HEK293 (cell line): ENCODE data around the gene FLT3LG.

Source experiments
- CTCF ChIA-PET: fragments of 350-600 bp; formaldehyde crosslinking; extraction: SDS; loops from one replicate; lab custom pipeline; 2021; ENCODE audit warnings: antibody characterized with exemption; lab: Yijun Ruan, JAX
- POLR2A ChIA-PET: fragments of 300-600 bp; formaldehyde crosslinking; extraction: SDS; loops from one replicate; lab custom pipeline; 2020; ENCODE audit warnings: antibody characterized with exemption, inconsistent platforms; lab: Yijun Ruan, JAX
- H3K27ac ChIP-seq: fragments of 200-500 bp; sonication (Bioruptor generic); 2 replicates; pipeline ENCODE4 v1.5.1; 2014; ENCODE audit warnings: low read depth, low read length, control low read depth, inconsistent platforms; ENCODE audit errors: extremely low read depth
- H3K36me3 ChIP-seq, 2 experiments: fragments of 200-500 bp in 1 of 2; sonication (Bioruptor generic) in 1 of 2; 1 replicate in 1 of 2; 2 replicates in 1 of 2; pipeline ENCODE4 v1.5.1; 2014 to 2017; ENCODE audit warnings: inconsistent platforms in 2 of 2, low read length in 2 of 2; ENCODE audit not compliant: control insufficient read depth in 2 of 2, insufficient read depth in 1 of 2
- H3K4me1 ChIP-seq: fragments of 200-500 bp; sonication (Bioruptor generic); 2 replicates; pipeline ENCODE4 v1.5.1; 2014; ENCODE audit warnings: mild to moderate bottlenecking, low read length, inconsistent platforms; ENCODE audit not compliant: control insufficient read depth, insufficient read depth
- H3K4me3 ChIP-seq: 2 replicates; pipeline ENCODE4 v1.5.1; 2011; ENCODE audit warnings: low read depth, mild to moderate bottlenecking, control low read depth, low read length, moderate library complexity
- H3K9me3 ChIP-seq: fragments of 200-500 bp; sonication (Bioruptor generic); 2 replicates; pipeline ENCODE4 v1.5.1; 2014; ENCODE audit warnings: low read depth, low read length, inconsistent platforms; ENCODE audit not compliant: control insufficient read depth, insufficient read depth
- FEZF1 ChIP-seq: fragments of 450-650 bp; formaldehyde crosslinking; IDR thresholded peaks from 2 replicates; pipeline ENCODE4 v1.5.1; 2016; ENCODE audit warnings: missing biosample characterization, missing genetic modification characterization
- GLI2 ChIP-seq: fragments of 450-650 bp; formaldehyde crosslinking; IDR thresholded peaks from 2 replicates; pipeline ENCODE4; 2017; ENCODE audit warnings: missing biosample characterization, missing genetic modification characterization, low read depth, borderline replicate concordance
- ZBTB48 ChIP-seq: fragments of 450-650 bp; formaldehyde crosslinking; IDR thresholded peaks from 2 replicates; pipeline ENCODE4 v1.5.1; 2016; ENCODE audit warnings: missing biosample characterization, missing genetic modification characterization
- ZNF114 ChIP-seq: fragments of 450-650 bp; formaldehyde crosslinking; IDR thresholded peaks from 2 replicates; pipeline ENCODE4 v1.5.0; 2017; ENCODE audit warnings: missing biosample characterization, missing genetic modification characterization
- ZNF157 ChIP-seq: fragments of 450-650 bp; formaldehyde crosslinking; IDR thresholded peaks from 2 replicates; pipeline ENCODE4 v1.5.1; 2016; ENCODE audit warnings: missing biosample characterization, missing genetic modification characterization
- ZNF280C ChIP-seq: fragments of 450-650 bp; formaldehyde crosslinking; IDR thresholded peaks from 2 replicates; pipeline ENCODE4 v1.5.1; 2016; ENCODE audit warnings: missing biosample characterization, missing genetic modification characterization
- ZNF292 ChIP-seq: fragments of 450-650 bp; formaldehyde crosslinking; IDR thresholded peaks from 2 replicates; pipeline ENCODE4 v1.5.1; 2016; ENCODE audit warnings: low read depth, missing biosample characterization, missing genetic modification characterization, borderline replicate concordance
- ZNF302 ChIP-seq: fragments of 450-650 bp; formaldehyde crosslinking; IDR thresholded peaks from 2 replicates; pipeline ENCODE4 v1.5.1; 2016; ENCODE audit warnings: missing biosample characterization, missing genetic modification characterization, low read depth
- ZNF404 ChIP-seq: fragments of 450-650 bp; formaldehyde crosslinking; IDR thresholded peaks from 2 replicates; pipeline ENCODE4 v1.5.1; 2017; ENCODE audit warnings: missing biosample characterization, missing genetic modification characterization
- ZNF544 ChIP-seq: fragments of 450-650 bp; formaldehyde crosslinking; IDR thresholded peaks from 2 replicates; pipeline ENCODE4 v1.5.0; 2017; ENCODE audit warnings: missing biosample characterization, missing genetic modification characterization
- ZNF664 ChIP-seq: fragments of 450-650 bp; formaldehyde crosslinking; IDR thresholded peaks from 2 replicates; pipeline ENCODE4 v1.5.1; 2016; ENCODE audit warnings: missing biosample characterization, missing genetic modification characterization
- ZNF768 ChIP-seq: fragments of 450-650 bp; formaldehyde crosslinking; IDR thresholded peaks from 2 replicates; pipeline ENCODE4 v1.5.1; 2018; ENCODE audit warnings: missing biosample characterization, mild to moderate bottlenecking, missing genetic modification characterization
- ZNF843 ChIP-seq: fragments of 450-650 bp; formaldehyde crosslinking; IDR thresholded peaks from 2 replicates; pipeline ENCODE4 v1.5.1; 2016; ENCODE audit warnings: missing biosample characterization, missing genetic modification characterization
- ZSCAN23 ChIP-seq: fragments of 450-650 bp; formaldehyde crosslinking; IDR thresholded peaks from 2 replicates; pipeline ENCODE4 v1.5.1; 2016; ENCODE audit warnings: missing biosample characterization, missing genetic modification characterization
- ZXDB ChIP-seq: fragments of 450-650 bp; formaldehyde crosslinking; IDR thresholded peaks from 2 replicates; pipeline ENCODE4 v1.5.1; 2016; ENCODE audit warnings: missing biosample characterization, missing genetic modification characterization
- TF ChIP-seq, protein P1 (sequence below): fragments of 450-650 bp; formaldehyde crosslinking; IDR thresholded peaks from 2 replicates; pipeline ENCODE4 v1.5.1; 2016; ENCODE audit warnings: missing biosample characterization, missing genetic modification characterization
- TF ChIP-seq, protein P2 (sequence below): fragments of 450-650 bp; formaldehyde crosslinking; IDR thresholded peaks from 2 replicates; pipeline ENCODE4 v1.5.1; 2016; ENCODE audit warnings: missing biosample characterization, missing genetic modification characterization, low read depth
- TF ChIP-seq, protein P3 (sequence below): fragments of 450-650 bp; formaldehyde crosslinking; IDR thresholded peaks from 2 replicates; pipeline ENCODE4 v1.5.1; 2016; ENCODE audit warnings: missing biosample characterization, missing genetic modification characterization
- TF ChIP-seq, protein P4 (sequence below): fragments of 450-650 bp; formaldehyde crosslinking; IDR thresholded peaks from 2 replicates; pipeline ENCODE4 v1.5.1; 2017; ENCODE audit warnings: missing biosample characterization, mild to moderate bottlenecking, missing genetic modification characterization, moderate library complexity

Gene FLT3LG

DNA sequence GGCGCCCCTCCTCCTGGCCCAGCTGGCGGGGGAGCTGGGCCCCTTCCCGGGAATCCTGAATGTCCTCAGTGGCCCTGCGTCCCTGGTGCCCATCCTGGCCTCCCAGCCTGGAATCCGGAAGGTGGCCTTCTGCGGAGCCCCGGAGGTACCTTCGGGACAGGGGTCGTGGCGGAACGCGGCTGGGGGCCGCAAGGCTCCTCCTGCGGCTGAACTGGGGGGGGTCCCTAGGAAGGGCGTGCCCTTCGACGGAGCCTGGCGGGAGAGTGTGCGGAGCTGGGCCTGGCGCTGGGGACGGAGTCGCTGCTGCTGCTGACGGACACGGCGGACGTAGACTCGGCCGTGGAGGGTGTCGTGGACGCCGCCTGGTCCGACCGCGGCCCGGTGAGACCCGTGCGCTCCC, 12.4 kb upstream of the FLT3LG start:
- POLR2A ChIA-PET, result no interaction called here
- Histone ChIP-seq H3K27ac (no peak overlapping the region), H3K36me3 (peaks cover 12 to 17% of the 10 kb centered on the region in 2 experiments; a peak in 2 of 3 replicates), H3K4me3 (no peak overlapping the region), H3K4me1 (no peaks in the 10 kb centered on the region), H3K9me3 (no peaks in the 10 kb centered on the region)
- no peak for TF ChIP-seq ZNF404 (tag by site-specific recombination)
- CTCF ChIA-PET, result no interaction called here

- no peaks in the 10 kb centered on the region for H3K9me3 ChIP-seq
- ChIA-PET CTCF (no interaction called here), POLR2A (interaction anchor here (0.7 kb wide), 1 partner anchor 27 kb away, joined by 3 read pairs; no protein-coding TSS in a partner anchor)
- H3K27ac ChIP-seq, result no peak overlapping the region
- TF ChIP-seq ZNF664 (tag by site-specific recombination) (no peak), ZNF843 (tag by site-specific recombination) (no peak), ZNF768 (tag by site-specific recombination) (no peak), ZNF157 (tag by site-specific recombination) (no peak), ZNF280C (tag by site-specific recombination) (no peak), ZSCAN23 (tag by site-specific recombination) (no peak), ZNF114 (tag by site-specific recombination) (no peak), ZBTB48 (tag by site-specific recombination) (no peak), ZXDB (tag by site-specific recombination) (no peak), GLI2 (tag by site-specific recombination) (no peak), ZNF544 (tag by site-specific recombination) (no peak), ZNF292 (tag by site-specific recombination) (no peak), ZNF302 (tag by site-specific recombination) (no peak), FEZF1 (no peak)
- TF ChIP-seq, protein P1, sequence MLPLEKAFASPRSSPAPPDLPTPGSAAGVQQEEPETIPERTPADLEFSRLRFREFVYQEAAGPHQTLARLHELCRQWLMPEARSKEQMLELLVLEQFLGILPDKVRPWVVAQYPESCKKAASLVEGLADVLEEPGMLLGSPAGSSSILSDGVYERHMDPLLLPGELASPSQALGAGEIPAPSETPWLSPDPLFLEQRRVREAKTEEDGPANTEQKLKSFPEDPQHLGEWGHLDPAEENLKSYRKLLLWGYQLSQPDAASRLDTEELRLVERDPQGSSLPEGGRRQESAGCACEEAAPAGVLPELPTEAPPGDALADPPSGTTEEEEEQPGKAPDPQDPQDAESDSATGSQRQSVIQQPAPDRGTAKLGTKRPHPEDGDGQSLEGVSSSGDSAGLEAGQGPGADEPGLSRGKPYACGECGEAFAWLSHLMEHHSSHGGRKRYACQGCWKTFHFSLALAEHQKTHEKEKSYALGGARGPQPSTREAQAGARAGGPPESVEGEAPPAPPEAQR (tag by site-specific recombination), result no peak
- TF ChIP-seq, protein P2, sequence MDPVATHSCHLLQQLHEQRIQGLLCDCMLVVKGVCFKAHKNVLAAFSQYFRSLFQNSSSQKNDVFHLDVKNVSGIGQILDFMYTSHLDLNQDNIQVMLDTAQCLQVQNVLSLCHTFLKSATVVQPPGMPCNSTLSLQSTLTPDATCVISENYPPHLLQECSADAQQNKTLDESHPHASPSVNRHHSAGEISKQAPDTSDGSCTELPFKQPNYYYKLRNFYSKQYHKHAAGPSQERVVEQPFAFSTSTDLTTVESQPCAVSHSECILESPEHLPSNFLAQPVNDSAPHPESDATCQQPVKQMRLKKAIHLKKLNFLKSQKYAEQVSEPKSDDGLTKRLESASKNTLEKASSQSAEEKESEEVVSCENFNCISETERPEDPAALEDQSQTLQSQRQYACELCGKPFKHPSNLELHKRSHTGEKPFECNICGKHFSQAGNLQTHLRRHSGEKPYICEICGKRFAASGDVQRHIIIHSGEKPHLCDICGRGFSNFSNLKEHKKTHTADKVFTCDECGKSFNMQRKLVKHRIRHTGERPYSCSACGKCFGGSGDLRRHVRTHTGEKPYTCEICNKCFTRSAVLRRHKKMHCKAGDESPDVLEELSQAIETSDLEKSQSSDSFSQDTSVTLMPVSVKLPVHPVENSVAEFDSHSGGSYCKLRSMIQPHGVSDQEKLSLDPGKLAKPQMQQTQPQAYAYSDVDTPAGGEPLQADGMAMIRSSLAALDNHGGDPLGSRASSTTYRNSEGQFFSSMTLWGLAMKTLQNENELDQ, result no peak
- TF ChIP-seq, protein P3, sequence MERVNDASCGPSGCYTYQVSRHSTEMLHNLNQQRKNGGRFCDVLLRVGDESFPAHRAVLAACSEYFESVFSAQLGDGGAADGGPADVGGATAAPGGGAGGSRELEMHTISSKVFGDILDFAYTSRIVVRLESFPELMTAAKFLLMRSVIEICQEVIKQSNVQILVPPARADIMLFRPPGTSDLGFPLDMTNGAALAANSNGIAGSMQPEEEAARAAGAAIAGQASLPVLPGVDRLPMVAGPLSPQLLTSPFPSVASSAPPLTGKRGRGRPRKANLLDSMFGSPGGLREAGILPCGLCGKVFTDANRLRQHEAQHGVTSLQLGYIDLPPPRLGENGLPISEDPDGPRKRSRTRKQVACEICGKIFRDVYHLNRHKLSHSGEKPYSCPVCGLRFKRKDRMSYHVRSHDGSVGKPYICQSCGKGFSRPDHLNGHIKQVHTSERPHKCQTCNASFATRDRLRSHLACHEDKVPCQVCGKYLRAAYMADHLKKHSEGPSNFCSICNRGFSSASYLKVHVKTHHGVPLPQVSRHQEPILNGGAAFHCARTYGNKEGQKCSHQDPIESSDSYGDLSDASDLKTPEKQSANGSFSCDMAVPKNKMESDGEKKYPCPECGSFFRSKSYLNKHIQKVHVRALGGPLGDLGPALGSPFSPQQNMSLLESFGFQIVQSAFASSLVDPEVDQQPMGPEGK (tag by site-specific recombination), result no peak
- TF ChIP-seq, protein P4, sequence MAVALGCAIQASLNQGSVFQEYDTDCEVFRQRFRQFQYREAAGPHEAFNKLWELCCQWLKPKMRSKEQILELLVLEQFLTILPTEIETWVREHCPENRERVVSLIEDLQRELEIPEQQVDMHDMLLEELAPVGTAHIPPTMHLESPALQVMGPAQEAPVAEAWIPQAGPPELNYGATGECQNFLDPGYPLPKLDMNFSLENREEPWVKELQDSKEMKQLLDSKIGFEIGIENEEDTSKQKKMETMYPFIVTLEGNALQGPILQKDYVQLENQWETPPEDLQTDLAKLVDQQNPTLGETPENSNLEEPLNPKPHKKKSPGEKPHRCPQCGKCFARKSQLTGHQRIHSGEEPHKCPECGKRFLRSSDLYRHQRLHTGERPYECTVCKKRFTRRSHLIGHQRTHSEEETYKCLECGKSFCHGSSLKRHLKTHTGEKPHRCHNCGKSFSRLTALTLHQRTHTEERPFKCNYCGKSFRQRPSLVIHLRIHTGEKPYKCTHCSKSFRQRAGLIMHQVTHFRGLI (tag by site-specific recombination), result no peak
- no peaks in the 10 kb centered on the region for H3K4me1 ChIP-seq
- no peak overlapping the region for H3K4me3 ChIP-seq
- peaks cover 8 to 17% of the 10 kb centered on the region in 2 experiments; a peak in 2 of 3 replicates for H3K36me3 ChIP-seq
Observed at GRCh38 chr19:49462492-49462891, 11.5 kb upstream of the FLT3LG start.
